ENCODE data around the gene PKP4. TPM values are rescaled to one million over a fixed set of nuclear protein-coding genes. Genes with fewer than 3 reads are reported as not detected.

Gene PKP4
- total RNA-seq, 1 donor from 2014 or later, result 62.9 TPM

DNA sequence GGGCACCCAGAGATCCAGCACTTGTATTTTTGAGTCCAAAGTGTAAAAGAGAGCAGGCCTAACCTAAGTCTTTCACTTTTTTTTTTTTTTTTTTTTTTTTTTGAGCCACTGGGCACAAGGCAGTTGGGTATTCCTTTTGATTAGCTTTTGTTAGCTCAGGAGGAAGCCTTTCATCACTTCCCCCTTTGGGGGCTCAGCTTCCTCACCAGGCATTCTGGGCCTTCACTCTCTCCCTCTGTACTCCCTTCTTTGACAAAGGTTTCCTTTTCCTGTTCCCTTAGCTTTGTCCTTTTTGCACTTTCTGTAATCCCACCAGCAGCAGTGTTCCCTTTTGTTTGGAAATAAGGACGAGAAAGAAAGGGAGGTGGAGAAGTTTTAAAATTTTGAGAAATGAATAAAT is 88.2 kb downstream of the PKP4 start:
- Mint-ChIP-seq H3K9me3 (ENCODE audit: low read depth) (no peaks in the 10 kb centered on the region), H3K4me3 (ENCODE audit: low read depth) (no peak overlapping the region), H3K4me1 (ENCODE audit: low read depth) (no peaks in the 10 kb centered on the region), H3K27me3 (no peaks in the 10 kb centered on the region), H3K27ac (no peak overlapping the region), H3K36me3 (ENCODE audit: insufficient read depth) (peaks cover 5% of the 10 kb centered on the region)
- TF ChIP-seq, protein P1, sequence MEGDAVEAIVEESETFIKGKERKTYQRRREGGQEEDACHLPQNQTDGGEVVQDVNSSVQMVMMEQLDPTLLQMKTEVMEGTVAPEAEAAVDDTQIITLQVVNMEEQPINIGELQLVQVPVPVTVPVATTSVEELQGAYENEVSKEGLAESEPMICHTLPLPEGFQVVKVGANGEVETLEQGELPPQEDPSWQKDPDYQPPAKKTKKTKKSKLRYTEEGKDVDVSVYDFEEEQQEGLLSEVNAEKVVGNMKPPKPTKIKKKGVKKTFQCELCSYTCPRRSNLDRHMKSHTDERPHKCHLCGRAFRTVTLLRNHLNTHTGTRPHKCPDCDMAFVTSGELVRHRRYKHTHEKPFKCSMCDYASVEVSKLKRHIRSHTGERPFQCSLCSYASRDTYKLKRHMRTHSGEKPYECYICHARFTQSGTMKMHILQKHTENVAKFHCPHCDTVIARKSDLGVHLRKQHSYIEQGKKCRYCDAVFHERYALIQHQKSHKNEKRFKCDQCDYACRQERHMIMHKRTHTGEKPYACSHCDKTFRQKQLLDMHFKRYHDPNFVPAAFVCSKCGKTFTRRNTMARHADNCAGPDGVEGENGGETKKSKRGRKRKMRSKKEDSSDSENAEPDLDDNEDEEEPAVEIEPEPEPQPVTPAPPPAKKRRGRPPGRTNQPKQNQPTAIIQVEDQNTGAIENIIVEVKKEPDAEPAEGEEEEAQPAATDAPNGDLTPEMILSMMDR (IDR thresholded peaks at IDR 0.05; ENCODE audit: unreplicated experiment), result no peak
- DNase-seq (ENCODE audit: low spot score, unreplicated experiment), result no peak

DNA sequence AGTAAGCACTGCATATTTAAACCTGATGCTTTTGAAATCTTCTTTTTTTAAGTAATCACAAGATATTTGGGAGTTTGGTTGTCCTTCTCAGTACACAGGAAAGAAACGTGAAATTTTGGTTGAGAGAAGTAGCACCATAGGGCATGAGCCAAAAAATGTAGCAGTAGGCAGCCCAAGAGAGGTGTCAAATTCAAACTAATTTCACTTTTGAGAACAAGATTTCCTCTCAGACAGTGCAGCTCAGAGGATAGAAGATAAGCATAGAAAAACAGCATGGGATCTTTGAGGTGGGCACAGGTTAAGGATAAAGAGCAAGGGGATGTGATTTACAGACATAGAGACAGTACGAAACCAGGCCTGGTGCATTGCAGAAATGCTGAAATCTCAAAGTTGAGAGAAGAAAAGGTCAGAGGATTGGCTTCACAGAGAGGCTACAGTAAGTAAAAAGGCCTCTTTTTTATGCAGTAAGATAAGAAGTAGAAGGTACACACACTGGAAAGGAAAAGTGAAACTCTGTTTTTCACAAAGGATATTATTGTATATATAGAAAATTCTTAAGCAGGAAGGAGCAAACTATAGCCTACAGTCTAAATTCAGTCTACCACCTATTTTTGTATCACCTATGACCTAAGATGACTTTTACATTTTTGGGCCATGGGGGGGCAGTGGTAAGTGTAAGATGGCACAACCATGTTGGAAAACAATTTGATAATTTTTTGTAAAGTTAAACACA is 89.8 kb downstream of the PKP4 start:
- Mint-ChIP-seq H3K36me3 (ENCODE audit: insufficient read depth) (peaks cover 5% of the 10 kb centered on the region), H3K4me1 (ENCODE audit: low read depth) (no peaks in the 10 kb centered on the region), H3K27me3 (no peaks in the 10 kb centered on the region), H3K9me3 (ENCODE audit: low read depth) (no peaks in the 10 kb centered on the region), H3K4me3 (ENCODE audit: low read depth) (no peak overlapping the region), H3K27ac (no peak overlapping the region)
- TF ChIP-seq, protein P1 (IDR thresholded peaks at IDR 0.05; ENCODE audit: unreplicated experiment), result no peak
- DNase-seq (ENCODE audit: low spot score, unreplicated experiment), result no peak

DNA sequence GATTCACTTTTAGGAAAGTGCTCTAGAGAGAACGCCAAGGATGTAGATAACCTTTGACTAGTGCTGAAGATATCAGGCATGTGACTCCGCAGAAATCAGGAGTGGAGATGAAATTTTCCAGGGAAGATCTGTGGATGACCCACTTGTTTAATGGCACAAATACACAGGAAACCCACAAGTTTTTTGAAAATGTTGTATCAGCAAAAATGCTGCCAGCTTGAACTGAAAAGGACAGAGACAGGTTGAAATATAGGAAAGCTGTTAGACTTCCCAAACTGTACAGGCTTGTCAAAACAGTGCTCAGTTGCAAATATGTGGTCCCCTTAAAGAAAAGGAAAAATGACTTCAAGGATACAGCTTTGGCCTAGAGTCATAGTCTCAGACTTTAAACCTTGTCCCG is 96.5 kb downstream of the PKP4 start:
- TF ChIP-seq, protein P1 (IDR thresholded peaks at IDR 0.05; ENCODE audit: unreplicated experiment), result no peak
- no peak for DNase-seq (ENCODE audit: low spot score, unreplicated experiment)
- Mint-ChIP-seq H3K27me3 (no peaks in the 10 kb centered on the region), H3K27ac (no peak overlapping the region), H3K9me3 (ENCODE audit: low read depth) (no peaks in the 10 kb centered on the region), H3K4me1 (ENCODE audit: low read depth) (no peaks in the 10 kb centered on the region), H3K36me3 (ENCODE audit: insufficient read depth) (peaks cover 9% of the 10 kb centered on the region), H3K4me3 (ENCODE audit: low read depth) (no peak overlapping the region)

DNA sequence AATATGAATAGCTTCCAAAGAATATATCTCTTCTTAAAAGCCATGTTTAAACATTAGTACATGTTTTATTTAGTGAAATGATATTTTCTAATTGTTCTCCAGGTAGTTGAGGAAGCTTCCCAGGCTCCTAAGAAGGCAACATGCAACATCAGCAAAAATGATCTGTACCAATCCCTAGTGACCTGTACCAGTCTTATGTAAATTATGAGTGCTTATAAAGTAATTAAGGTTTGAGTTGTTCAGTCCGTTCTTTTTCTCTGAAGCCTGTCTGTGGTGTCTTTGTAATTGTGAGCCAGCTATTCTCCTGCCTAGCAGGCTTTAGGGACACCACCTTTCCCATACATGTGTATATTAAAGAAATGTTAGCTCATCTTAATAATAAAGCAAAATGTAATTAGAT is 98.2 kb downstream of the PKP4 start:
- no peak overlapping the region for H3K27ac Mint-ChIP-seq
- no peaks in the 10 kb centered on the region for H3K9me3 Mint-ChIP-seq (ENCODE audit: low read depth)
- no peaks in the 10 kb centered on the region for H3K4me1 Mint-ChIP-seq (ENCODE audit: low read depth)
- peaks cover 7% of the 10 kb centered on the region for H3K36me3 Mint-ChIP-seq (ENCODE audit: insufficient read depth)
- DNase-seq (ENCODE audit: low spot score, unreplicated experiment), result no peak
- H3K4me3 Mint-ChIP-seq (ENCODE audit: low read depth), result no peak overlapping the region
- TF ChIP-seq, protein P1 (IDR thresholded peaks at IDR 0.05; ENCODE audit: unreplicated experiment), result no peak
- no peaks in the 10 kb centered on the region for H3K27me3 Mint-ChIP-seq

DNA sequence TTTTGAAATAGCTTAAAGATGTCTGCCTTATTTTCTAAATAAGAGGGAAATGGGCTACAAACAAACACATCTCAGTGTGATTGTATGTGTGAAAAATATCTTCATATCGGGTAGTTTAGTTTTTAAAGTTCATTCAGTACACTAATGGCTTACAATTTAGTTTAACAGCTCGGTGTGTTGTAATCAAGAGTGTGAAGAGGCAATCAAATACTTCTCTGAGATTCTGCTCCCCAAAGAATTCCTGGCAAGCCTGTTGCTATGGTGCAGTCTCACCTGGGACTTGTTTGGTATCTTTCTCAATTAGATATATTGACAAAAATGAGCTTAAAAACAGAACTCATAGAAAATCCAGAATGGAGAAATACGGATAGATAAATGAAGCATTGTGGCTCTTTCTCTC is 99.4 kb downstream of the PKP4 start:
- DNase-seq (ENCODE audit: low spot score, unreplicated experiment), result no peak
- TF ChIP-seq, protein P1 (IDR thresholded peaks at IDR 0.05; ENCODE audit: unreplicated experiment), result no peak
- Mint-ChIP-seq H3K27ac (no peak overlapping the region), H3K27me3 (no peaks in the 10 kb centered on the region), H3K9me3 (ENCODE audit: low read depth) (no peaks in the 10 kb centered on the region), H3K36me3 (ENCODE audit: insufficient read depth) (peaks cover 8% of the 10 kb centered on the region), H3K4me3 (ENCODE audit: low read depth) (no peak overlapping the region), H3K4me1 (ENCODE audit: low read depth) (peaks cover 3% of the 10 kb centered on the region)
